Keratinocyte (primary cell): ENCODE results near the gene LGR4.

Experiments used
- EZH2 ChIP-seq: IDR thresholded peaks from one replicate; pipeline ENCODE4 v1.6.1; 2012; ENCODE audit warnings: inconsistent platforms, mild to moderate bottlenecking, low read length, moderate library complexity
- TF ChIP-seq, protein P1 (sequence below), 3 experiments: IDR thresholded peaks in 1 of 3; conservative IDR thresholded peaks in 1 of 3; optimal IDR thresholded peaks in 1 of 3; 2 replicates in 2 of 3; 3 replicates in 1 of 3; pipeline versions ENCODE3 to v1.5.1; 2011; ENCODE audit warnings: low read length in 3 of 3, mild to moderate bottlenecking in 3 of 3, moderate library complexity in 2 of 3, control low read depth in 1 of 3, inconsistent platforms in 1 of 3; ENCODE audit not compliant: insufficient read depth in 2 of 3; ENCODE audit errors: extremely low read depth in 1 of 3

DNA sequence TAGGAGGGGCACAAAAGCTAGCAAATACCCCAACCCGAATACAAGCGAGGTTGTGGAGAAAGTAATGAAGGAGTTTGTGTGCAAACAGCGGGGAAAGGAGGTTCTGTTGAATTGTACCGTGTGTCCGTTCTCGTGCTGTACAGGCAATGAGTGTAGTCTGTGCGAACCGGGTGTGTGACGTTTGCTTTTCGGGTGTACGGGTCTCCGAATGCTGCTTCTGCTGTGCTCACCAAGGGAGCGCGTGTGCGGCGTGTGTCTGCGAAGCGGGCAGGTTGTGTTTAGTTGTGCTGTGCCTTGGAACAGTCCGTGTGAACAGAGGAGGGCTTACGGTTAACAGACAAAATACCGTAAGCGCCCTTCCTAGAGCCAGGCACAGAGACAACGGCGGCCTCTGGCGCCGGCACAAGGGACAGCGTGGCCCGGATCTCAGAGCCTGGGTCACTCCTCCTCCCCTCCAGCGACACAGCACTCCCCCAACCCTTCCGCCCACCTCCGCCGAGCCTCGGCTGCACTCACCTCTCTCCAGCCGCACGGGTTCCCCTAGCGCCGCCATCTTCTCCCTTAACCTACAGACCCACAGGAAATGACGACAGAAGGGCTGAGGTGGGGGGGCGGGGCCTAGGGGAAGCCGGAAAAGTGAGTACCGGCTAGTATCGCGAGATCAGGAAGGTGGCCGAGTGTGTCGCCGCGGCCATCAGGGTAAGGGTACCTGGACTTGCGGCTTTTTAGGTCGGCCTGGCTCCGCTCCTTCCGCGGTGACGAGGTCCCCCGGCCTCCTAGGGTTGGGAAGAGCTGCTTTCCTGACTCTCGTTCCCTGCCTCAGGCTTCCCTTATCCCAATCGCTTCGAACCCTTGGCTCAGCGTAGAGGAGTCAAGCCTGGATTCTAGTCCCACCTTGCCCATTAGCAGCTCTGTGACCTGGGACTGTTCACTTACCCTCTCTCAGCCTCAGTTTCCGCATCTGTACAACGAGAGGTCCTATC, 33.9 kb upstream of the LGR4 start, which contains the start of gene LIN7C:
- TF ChIP-seq, protein P1, sequence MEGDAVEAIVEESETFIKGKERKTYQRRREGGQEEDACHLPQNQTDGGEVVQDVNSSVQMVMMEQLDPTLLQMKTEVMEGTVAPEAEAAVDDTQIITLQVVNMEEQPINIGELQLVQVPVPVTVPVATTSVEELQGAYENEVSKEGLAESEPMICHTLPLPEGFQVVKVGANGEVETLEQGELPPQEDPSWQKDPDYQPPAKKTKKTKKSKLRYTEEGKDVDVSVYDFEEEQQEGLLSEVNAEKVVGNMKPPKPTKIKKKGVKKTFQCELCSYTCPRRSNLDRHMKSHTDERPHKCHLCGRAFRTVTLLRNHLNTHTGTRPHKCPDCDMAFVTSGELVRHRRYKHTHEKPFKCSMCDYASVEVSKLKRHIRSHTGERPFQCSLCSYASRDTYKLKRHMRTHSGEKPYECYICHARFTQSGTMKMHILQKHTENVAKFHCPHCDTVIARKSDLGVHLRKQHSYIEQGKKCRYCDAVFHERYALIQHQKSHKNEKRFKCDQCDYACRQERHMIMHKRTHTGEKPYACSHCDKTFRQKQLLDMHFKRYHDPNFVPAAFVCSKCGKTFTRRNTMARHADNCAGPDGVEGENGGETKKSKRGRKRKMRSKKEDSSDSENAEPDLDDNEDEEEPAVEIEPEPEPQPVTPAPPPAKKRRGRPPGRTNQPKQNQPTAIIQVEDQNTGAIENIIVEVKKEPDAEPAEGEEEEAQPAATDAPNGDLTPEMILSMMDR (optimal IDR thresholded peaks at IDR 0.05 in 1 of 3, IDR thresholded peaks at IDR 0.05 in 1 of 3, conservative IDR thresholded peaks at IDR 0.05 in 1 of 3; ENCODE audit: extremely low read depth in 1 of 3, insufficient read depth in 2 of 3, low read length in 3 of 3): peak in 1 of 3 experiments; percentile 9
- no peak for TF ChIP-seq EZH2
